ENCODE results near the gene OR6A2. TPM values are rescaled to one million over a fixed set of nuclear protein-coding genes. Genes with fewer than 3 reads are reported as not detected.
A peak's percentile ranks its signal among the peaks of the same experiment; 100 is the strongest.

The OR6A2 gene
- total and polyA plus RNA-seq, 9 of the 15 experiments (the other 6 are each of a cell fraction or from before 2014, with no cell fraction given): 0.04 to 0.69 (median 0.35) TPM; not detected in 2

GRCh38 chr11:6780829-6781228 is 18.7 kb downstream of the OR6A2 start (continued):
- TF ChIP-seq KAT8 (IDR thresholded peaks at IDR 0.05; ENCODE audit: low read depth): no peak
- TF ChIP-seq DPF2 (IDR thresholded peaks at IDR 0.05): no peak
- TF ChIP-seq TAL1 (IDR thresholded peaks at IDR 0.05): no peak

- CTCF ChIA-PET (ENCODE audit: low intra/inter-chr PET ratio): no interaction called here
- no TSS peak for BruUV-seq (replicated peaks)
These were observed 21.0 kb downstream of the OR6A2 start for GRCh38 chr11:6778518-6778917.

More at GRCh38 chr11:6778518-6778917, 21.0 kb downstream of the OR6A2 start:
- ATAC-seq: no peak
- POLR2A ChIA-PET: no interaction called here
- Histone ChIP-seq H3K4me3 (no peak overlapping the region), H2AFZ (ENCODE audit: low read depth, low read length) (no peak overlapping the region), H3K4me2 (ENCODE audit: insufficient read depth, low read length) (no peak overlapping the region), H3K9me3 (replicated peaks; ENCODE audit: control insufficient read depth, insufficient read depth, low read depth, low read length) (no peaks in the 10 kb centered on the region), H3K27me3 (ENCODE audit: control insufficient read depth in 2 of 2, insufficient read depth in 2 of 2, low read length in 2 of 2) (no peaks in the 10 kb centered on the region), H3K4me1 (replicated peaks in 1 of 2; ENCODE audit: control insufficient read depth in 2 of 2, insufficient read depth in 2 of 2, low read length in 2 of 2) (no peaks in the 10 kb centered on the region), H3K36me3 (ENCODE audit: control insufficient read depth, insufficient read depth, low read length) (no peaks in the 10 kb centered on the region), H3K9me1 (ENCODE audit: control insufficient read depth, insufficient read depth, low read length) (no peaks in the 10 kb centered on the region), H3K27ac (ENCODE audit: extremely low read depth, low read depth, low read length) (no peak overlapping the region), H3K79me2 (ENCODE audit: control insufficient read depth, insufficient read depth, low read length) (no peaks in the 10 kb centered on the region), H3K9ac (ENCODE audit: insufficient read depth in 1 of 2, low read depth in 2 of 2, low read length in 2 of 2) (no peak overlapping the region), H4K20me1 (replicated peaks; ENCODE audit: control insufficient read depth, insufficient read depth, low read length) (no peaks in the 10 kb centered on the region)
- FAIRE-seq: no peak
- in situ Hi-C loops (cut with MboI): no loop called here
- TF ChIP-seq PCBP1 (IDR thresholded peaks at IDR 0.05; ENCODE audit: low read depth, low read length, poor library complexity, severe bottlenecking) (no peak), SPI1 (IDR thresholded peaks at IDR 0.05; ENCODE audit: borderline replicate concordance, low read depth, low read length) (peak; percentile 43; the same call in 1 of the 2 replicates)
- DNase-seq (ENCODE audit: extremely low read depth in 1 of 4, low spot score in 3 of 4): no peak
- intact Hi-C loops (cut with micrococcal nuclease): no loop called here
